ENCODE measurements around the gene ZNF853.

DNA sequence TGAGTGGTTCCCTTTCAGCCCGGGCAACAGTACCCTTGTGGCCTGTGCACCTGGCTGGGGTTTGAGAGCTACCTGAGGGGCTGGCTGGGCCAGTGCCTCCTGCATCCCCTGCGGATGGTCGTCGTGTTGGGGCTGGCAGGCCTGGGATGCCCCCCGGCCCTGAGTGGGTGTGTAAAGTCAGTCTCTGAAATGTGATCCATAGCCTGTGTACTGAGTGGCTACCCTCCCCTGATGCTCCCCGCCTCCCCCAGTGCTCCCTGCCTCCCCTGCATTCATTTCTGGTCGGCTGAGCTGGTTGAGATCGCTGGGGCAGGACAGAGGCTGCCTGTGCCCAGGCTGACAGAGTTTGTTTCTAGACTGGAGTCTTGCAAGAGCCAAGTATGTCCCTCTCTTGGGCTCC lies 31.1 kb downstream of the ZNF853 start:
- TF ChIP-seq CTCF (IDR thresholded peaks at IDR 0.05; ENCODE audit: low read depth, low read length, poor library complexity, severe bottlenecking) (no peak), EZH2phosphoT487 (IDR thresholded peaks at IDR 0.05; ENCODE audit: borderline replicate concordance, low read length) (no peak)
